ENCODE results near the gene TSPAN9. TPM values are rescaled to one million over a fixed set of nuclear protein-coding genes. Genes with fewer than 3 reads are reported as not detected.

TSPAN9 gene
- total and polyA plus RNA-seq, 2 of the 4 experiments (the other 2 are of a cell fraction) = 17.7 to 39.1 TPM

DNA sequence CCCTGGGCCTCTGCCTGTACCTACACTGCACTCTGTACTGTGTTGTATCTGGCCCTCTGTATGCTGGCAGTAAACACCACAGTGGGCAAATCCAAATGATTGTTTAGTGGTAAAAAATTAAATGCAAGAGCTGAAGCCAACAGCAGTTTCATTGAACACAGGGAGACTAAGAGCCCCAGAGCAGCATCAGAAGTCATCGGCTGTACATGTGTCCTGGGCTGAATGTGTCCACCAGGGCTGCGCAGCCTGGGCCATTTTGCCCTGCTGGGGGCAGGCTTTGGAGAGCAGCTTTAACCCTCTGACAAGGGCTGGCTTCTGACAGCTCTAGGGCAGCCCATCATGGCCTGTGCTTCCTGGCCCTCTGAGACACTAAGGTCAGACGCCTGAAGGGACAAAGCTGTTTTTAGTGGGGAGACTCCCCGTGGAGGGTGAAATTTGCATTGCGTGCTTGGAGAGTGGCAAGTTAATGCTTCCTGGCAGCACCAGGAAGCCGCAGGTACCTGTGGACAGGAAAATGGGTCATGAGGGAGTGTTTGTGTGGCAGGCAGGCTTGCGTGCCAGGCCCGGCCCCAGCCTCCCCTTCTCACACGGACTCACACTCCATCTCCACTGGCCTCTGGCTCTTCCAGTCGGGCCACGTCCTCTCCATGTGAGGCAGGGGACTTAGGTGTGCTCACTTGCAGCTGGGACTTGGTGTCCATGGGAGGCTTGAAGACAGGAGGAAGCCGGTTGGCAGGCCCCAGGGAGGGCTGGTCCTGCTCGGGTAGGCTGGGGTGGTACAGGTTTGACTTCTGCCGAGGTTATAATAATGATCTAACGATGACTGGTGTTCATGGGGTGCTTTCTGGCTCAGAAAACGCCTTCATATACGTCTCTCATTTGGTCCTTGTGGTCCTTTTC lies 150.1 kb downstream of the TSPAN9 start:
- Histone ChIP-seq H4K8ac (ENCODE audit: low read depth in 2 of 2, low read length in 2 of 2) (peak overlapping the region in 1 of 2 experiments; percentile 43; a peak in 1 of 4 replicates), H4K5ac (ENCODE audit: low read depth, low read length) (no peak overlapping the region), H4K20me1 (ENCODE audit: insufficient read depth, low read length) (peaks cover 3% of the 10 kb centered on the region; the same call in 1 of the 2 replicates), H3K4me1 (ENCODE audit: control insufficient read depth, insufficient read depth, low read length) (peaks cover 20% of the 10 kb centered on the region), H2AFZ (replicated peaks; ENCODE audit: low read length, poor library complexity) (peak overlapping the region; percentile 28), H2BK20ac (ENCODE audit: low read depth, low read length) (peak overlapping the region; percentile 49; the same call in 1 of the 2 replicates), H2AK5ac (ENCODE audit: low read depth, low read length) (peak overlapping the region; percentile 79), H4K91ac (ENCODE audit: insufficient read depth, low read depth, low read length) (0 out of 2 replicates have a peak overlapping the region, but pooled peaks have one; percentile 13), H3K9me3 (ENCODE audit: control insufficient read depth, insufficient read depth, low read length) (peaks cover 4% of the 10 kb centered on the region), H2BK15ac (ENCODE audit: low read depth, low read length) (no peak overlapping the region), H3K23ac (ENCODE audit: low read depth, low read length) (0 out of 2 replicates have a peak overlapping the region, but pooled peaks have one; percentile 15), H2AK9ac (replicated peaks; ENCODE audit: low read depth, low read length, poor library complexity) (no peak overlapping the region), H3K9me1 (ENCODE audit: insufficient read depth, low read length) (0 out of 2 replicates have a peak, but pooled peaks cover 6% of the 10 kb centered on the region), H3K4me3 (ENCODE audit: insufficient read depth, low read depth, low read length) (no peak overlapping the region), H3K18ac (ENCODE audit: low read depth, low read length) (no peak overlapping the region), H3K9ac (ENCODE audit: low read depth, low read length) (no peak overlapping the region), H3K56ac (ENCODE audit: extremely low read depth, insufficient read depth, low read length) (no peak overlapping the region), H3K27ac (ENCODE audit: insufficient read depth, low read length) (no peak overlapping the region), H2BK120ac (ENCODE audit: low read depth, low read length) (no peak overlapping the region), H2BK5ac (ENCODE audit: low read depth, low read length, poor library complexity, severe bottlenecking) (no peak overlapping the region), H3K4me2 (ENCODE audit: low read depth, low read length) (no peak overlapping the region), H3K4ac (ENCODE audit: low read depth, low read length) (0 out of 2 replicates have a peak overlapping the region, but pooled peaks have one; percentile 35), H3K36me3 (ENCODE audit: control insufficient read depth, insufficient read depth, low read length) (no peaks in the 10 kb centered on the region), H3K27me3 (ENCODE audit: control insufficient read depth, insufficient read depth, low read length) (no peaks in the 10 kb centered on the region), H3K79me1 (ENCODE audit: low read depth in 1 of 2, low read length in 2 of 2) (peaks cover 0 to 5% of the 10 kb centered on the region in 2 experiments; a peak in 2 of 4 replicates), H3K14ac (replicated peaks; ENCODE audit: low read depth, low read length) (peak overlapping the region; percentile 58; the same call in 1 of the 2 replicates)
- in situ Hi-C loops (cut with MboI; ENCODE audit: low sequenced_read_pairs) (no loop called here), dilution Hi-C loops (cut with HindIII; ENCODE audit: low sequenced_read_pairs, unreplicated experiment) (no loop called here), intact Hi-C loops (cut with micrococcal nuclease) (no loop called here)
- BruUV-seq (replicated peaks) = no TSS peak
- ChIA-PET POLR2A (ENCODE audit: unreplicated experiment) (no interaction called here), CTCF (no interaction called here)
- ATAC-seq (ENCODE audit: low read depth) (no peak), DNase-seq (no peak)
- WGBS, 2 experiments (ENCODE audit: extremely low coverage in 2 of 2, insufficient read length in 1 of 2) = 93% methylated on average over 7 of the region's 17 CpGs; no CpG with 5 or more reads in 1 of the 2 experiments
- TF ChIP-seq RAD21 (IDR thresholded peaks at IDR 0.05; ENCODE audit: low read length) (no peak), CHD1 (IDR thresholded peaks at IDR 0.05; ENCODE audit: low read depth, low read length) (no peak), MAZ (IDR thresholded peaks at IDR 0.05; ENCODE audit: borderline replicate concordance, low read depth, low read length) (no peak), POLR2A (IDR thresholded peaks at IDR 0.05; ENCODE audit: low read depth, low read length) (no peak), NFE2L2 (IDR thresholded peaks at IDR 0.05; ENCODE audit: low read depth, low read length) (no peak), MAFK (IDR thresholded peaks at IDR 0.05; ENCODE audit: low read depth, low read length) (no peak), SMC3 (IDR thresholded peaks at IDR 0.05; ENCODE audit: low read depth, low read length) (no peak), FOS (IDR thresholded peaks at IDR 0.05; ENCODE audit: low read depth, low read length) (no peak), RFX5 (IDR thresholded peaks at IDR 0.05; ENCODE audit: low read depth, low read length) (no peak), BHLHE40 (IDR thresholded peaks at IDR 0.05; ENCODE audit: low read depth, low read length) (no peak), RCOR1 (IDR thresholded peaks at IDR 0.05; ENCODE audit: insufficient replicate concordance, low read length) (no peak)
- TF ChIP-seq, protein P1, sequence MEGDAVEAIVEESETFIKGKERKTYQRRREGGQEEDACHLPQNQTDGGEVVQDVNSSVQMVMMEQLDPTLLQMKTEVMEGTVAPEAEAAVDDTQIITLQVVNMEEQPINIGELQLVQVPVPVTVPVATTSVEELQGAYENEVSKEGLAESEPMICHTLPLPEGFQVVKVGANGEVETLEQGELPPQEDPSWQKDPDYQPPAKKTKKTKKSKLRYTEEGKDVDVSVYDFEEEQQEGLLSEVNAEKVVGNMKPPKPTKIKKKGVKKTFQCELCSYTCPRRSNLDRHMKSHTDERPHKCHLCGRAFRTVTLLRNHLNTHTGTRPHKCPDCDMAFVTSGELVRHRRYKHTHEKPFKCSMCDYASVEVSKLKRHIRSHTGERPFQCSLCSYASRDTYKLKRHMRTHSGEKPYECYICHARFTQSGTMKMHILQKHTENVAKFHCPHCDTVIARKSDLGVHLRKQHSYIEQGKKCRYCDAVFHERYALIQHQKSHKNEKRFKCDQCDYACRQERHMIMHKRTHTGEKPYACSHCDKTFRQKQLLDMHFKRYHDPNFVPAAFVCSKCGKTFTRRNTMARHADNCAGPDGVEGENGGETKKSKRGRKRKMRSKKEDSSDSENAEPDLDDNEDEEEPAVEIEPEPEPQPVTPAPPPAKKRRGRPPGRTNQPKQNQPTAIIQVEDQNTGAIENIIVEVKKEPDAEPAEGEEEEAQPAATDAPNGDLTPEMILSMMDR (conservative IDR thresholded peaks at IDR 0.05; ENCODE audit: low read depth, low read length) = no peak
- TF ChIP-seq, protein P2, sequence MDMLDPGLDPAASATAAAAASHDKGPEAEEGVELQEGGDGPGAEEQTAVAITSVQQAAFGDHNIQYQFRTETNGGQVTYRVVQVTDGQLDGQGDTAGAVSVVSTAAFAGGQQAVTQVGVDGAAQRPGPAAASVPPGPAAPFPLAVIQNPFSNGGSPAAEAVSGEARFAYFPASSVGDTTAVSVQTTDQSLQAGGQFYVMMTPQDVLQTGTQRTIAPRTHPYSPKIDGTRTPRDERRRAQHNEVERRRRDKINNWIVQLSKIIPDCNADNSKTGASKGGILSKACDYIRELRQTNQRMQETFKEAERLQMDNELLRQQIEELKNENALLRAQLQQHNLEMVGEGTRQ (IDR thresholded peaks at IDR 0.05; ENCODE audit: low read depth, low read length) = no peak
- TF ChIP-seq, protein P3, sequence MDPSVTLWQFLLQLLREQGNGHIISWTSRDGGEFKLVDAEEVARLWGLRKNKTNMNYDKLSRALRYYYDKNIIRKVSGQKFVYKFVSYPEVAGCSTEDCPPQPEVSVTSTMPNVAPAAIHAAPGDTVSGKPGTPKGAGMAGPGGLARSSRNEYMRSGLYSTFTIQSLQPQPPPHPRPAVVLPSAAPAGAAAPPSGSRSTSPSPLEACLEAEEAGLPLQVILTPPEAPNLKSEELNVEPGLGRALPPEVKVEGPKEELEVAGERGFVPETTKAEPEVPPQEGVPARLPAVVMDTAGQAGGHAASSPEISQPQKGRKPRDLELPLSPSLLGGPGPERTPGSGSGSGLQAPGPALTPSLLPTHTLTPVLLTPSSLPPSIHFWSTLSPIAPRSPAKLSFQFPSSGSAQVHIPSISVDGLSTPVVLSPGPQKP (IDR thresholded peaks at IDR 0.05; ENCODE audit: borderline replicate concordance, low read depth, low read length) = no peak
